NK-92 treated with Interleukin-12 subunit alpha and Interleukin-12 subunit beta, amount 100 ng/mL, for 24 hours (cell line): ENCODE measurements around the gene TMF1.

ENCODE experiments used
- DNase-seq: peaks from one replicate; lab custom pipeline; 2025; lab: John Stamatoyannopoulos, UW

Gene TMF1

GRCh38 chr3:68972358-68972979, 79.7 kb downstream of the TMF1 start:
- no peak for DNase-seq
